HG02970 (cell line): Measurements from ENCODE around the gene MAX.
"Not testable (repeated sequence)": the region's sequence is repeated elsewhere in the genome, so short reads cannot be mapped to it uniquely, and the experiment has no call there.

Source experiments
- ATAC-seq: cut with Tn5 transposase; IDR thresholded peaks from one replicate; pipeline ENCODE4 v1.9.1; 2021; ENCODE audit warnings: mild to moderate bottlenecking, moderate library complexity, moderate number of reproducible peaks; ENCODE audit not compliant: unreplicated experiment, low FRiP score

Gene MAX

DNA sequence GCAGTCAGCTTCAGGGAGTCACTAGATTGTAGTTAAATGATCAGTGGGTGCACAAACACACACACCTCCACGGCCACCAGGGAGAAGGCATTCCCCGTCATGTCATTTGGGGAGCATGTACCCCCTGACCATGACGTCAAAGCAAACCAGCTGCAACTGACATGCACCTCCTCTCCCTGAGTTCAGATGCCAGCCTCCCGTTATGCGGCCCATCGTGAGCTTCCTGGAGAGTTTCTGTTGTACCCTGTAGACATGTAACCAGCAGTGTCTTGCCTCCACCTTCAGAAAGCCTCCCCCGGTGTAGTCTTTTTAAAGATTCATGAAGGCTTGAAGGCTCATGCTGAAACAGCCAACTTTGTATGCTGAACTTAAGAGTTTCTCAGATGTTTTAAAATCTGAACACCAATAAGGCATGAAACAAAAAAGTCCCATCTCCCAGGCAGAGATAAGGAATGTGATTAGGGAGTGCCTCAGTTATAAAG is 60.8 kb downstream of the MAX start:
- no peak for ATAC-seq

- ATAC-seq, result no peak
Measured at GRCh38 chr14:65040666-65041433, 61.5 kb downstream of the MAX start.

DNA sequence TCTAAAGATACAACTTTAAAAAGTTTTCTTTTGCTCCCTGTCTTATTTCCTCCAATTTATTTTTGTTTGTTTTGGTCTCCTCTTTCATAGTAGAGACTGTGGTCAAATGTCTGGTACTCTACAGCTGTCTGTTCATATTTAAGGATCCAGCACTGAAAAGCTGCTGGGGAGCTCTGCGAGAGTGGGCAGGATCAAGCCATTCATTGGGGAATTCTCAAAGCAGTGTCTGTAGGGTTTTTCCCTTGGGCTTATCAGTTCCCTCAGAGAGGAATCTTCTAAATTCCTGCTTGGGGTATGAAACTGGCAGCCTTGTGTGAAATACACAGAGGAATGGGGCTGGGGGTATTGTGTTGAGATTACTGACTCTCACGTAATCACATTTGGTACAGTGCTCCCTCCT is 63.4 kb downstream of the MAX start:
- ATAC-seq, result no peak

- no peak for ATAC-seq
Measured at GRCh38 chr14:65035049-65035448, 67.3 kb downstream of the MAX start.

DNA sequence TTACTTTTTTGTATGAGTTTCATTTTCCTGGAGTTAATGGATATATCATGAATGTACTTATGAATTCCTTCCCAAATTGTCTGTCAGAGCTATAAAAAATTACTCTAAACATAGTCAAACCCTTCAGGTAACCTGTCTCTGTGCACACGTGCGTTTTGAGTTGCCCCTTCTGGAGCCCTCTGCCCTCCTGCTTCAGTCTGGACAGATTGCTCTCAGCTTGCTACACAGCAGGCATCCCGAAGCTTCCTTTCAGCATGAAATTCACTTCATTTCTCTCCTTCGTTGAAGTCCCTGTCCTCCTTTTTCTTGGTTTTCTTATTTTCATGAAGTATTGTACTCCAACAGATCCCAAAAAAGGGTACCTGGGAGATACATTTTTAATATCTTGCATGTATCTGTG is 68.3 kb downstream of the MAX start:
- no peak for ATAC-seq

DNA sequence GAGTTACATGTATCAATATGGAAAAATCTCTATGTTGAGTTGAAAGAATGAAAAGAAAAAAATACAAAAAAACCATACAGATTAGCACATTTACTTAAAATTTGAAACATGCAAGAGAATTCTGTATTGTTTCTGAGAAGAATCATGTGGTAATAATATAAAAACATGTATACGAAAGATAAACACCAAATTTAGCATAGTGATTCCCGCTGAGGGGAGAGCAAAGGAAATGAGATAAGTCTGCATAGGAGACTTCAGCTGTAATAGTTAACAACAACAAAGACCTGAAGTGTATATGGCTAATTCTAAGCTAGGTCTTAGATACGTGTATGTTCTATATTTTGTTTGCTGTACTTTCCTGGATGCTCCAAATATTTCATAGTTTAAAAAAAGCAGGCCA is 69.1 kb downstream of the MAX start:
- no peak for ATAC-seq

DNA sequence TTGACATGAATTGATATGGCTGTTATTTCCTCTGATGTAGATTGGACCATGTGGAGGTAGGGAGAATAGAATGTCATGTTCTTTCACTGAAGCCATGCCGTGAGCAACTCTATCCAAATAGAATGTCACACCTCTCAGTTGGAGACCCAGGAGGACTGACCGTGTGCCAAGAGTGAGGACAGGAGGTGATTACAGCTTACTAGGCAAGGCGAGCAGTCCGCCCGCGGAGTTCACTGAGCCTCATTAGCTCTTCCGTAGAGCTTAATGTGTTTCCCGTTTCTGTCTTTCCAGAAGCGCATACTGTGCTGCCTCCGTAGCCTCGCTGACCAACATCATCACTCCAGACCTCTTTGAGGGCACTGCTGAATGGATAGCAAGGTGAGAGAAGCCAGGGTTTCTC is 70.0 kb downstream of the MAX start:
- ATAC-seq, result no peak

DNA sequence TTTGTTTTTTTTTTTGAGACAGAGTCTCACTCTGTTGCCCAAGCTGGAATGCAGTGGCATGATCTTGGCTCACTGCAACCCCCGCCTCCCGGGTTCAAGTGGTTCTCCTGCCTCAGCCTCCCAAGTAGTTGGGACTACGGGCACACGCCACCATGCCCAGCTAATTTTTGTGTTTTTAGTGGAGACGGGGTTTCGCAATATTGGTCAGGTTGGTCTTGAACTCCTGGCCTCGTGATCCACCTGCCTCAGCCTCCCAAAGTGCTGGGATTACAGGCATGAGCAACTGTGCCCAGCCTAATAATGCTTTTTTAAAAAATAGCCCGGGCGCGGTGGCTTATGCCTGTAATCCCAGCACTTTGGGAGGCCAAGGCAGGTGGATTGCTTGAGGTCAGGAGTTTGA is 71.0 kb downstream of the MAX start:
- not testable (repeated sequence) for ATAC-seq

GRCh38 chr14:65028937-65029336 is 73.4 kb downstream of the MAX start:
- ATAC-seq, result no peak

- ATAC-seq, result no peak
Measured at GRCh38 chr14:65027127-65027799, 75.1 kb downstream of the MAX start.

GRCh38 chr14:65026526-65026925 is 75.8 kb downstream of the MAX start:
- ATAC-seq, result no peak

GRCh38 chr14:65025818-65026217 is 76.5 kb downstream of the MAX start:
- no peak for ATAC-seq
